COR-L47 (cell line): ENCODE data around the gene P3R3URF.

Experiments
- DNase-seq: peaks from one replicate; lab custom pipeline; 2025; lab: John Stamatoyannopoulos, UW

P3R3URF gene

DNA sequence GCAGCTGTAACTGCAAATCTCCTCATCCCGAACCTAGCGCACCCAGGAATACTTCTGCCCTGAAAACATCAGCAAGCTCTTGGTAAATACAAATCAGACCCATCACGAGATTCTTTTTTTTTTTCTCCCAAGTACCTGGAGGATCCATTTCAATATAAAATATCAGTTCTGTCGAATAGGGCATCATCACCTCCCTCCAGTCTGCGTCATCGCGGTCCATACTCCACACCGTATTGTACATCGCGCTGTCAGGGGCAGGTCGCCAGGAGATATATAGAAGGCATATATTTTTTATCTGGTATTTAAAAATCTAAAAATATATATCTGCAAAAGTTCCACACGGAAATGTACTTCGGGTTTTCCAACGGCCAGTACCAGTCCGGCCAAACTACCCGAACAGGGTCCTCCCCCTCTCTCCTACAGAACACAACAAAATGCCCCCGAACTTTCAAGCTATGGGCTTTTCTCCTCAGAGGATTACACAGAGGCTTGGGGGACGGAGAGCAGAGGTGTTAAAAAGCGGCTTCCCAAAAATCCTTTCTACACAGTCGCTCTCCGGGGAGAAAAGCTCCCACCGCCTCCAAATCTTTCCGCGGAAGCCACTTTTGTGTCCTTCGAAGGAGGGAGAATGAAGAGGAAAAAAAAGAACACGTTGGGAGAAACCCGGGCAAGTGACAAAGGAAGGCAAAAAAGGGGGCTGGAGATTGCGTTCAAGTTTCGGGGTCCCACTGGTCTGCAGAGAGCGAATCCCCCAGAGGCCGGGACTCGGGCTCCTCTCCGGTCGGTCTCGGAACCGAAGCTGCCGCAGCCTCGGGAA is 44.4 kb downstream of the P3R3URF start:
- no peak for DNase-seq

GRCh38 chr1:46131093-46131492 is 45.2 kb downstream of the P3R3URF start:
- DNase-seq = no peak

DNA sequence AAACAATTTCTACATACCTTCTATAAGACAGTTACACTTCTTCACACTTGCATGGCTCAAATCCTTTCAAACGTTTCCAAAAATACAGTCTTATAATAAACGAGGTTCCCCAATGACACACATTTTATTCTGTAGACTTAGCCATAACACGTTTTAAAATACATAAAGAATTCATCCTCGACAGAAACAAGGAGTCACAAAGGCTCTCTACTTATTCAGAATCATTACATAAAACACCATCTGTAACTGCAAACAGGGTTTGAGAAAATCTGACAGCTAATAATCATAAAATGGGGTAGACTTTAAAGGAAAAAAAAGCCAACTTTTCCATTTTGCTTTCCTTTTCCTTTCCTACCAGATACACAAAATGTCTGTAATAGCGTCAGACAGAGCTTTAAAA is 45.7 kb downstream of the P3R3URF start:
- DNase-seq = no peak

DNA sequence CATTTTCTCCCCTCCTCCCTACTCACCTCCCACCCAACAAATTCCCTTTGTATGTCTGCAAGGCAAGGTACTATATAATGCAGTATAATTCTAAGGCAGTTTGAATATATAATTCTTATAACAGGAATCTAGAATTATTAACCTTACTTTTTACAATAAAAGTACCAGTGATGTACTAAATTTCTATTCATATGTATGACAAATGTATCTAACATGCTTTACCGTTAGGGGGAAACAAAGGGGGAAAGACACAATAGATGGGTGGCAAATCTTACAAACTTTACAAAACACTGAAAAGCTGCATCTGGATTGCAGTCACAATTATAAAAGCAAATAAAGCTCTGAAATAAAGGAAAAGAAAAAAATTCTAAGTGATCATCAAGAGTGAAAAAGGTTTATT is 46.2 kb downstream of the P3R3URF start:
- DNase-seq = no peak

DNA sequence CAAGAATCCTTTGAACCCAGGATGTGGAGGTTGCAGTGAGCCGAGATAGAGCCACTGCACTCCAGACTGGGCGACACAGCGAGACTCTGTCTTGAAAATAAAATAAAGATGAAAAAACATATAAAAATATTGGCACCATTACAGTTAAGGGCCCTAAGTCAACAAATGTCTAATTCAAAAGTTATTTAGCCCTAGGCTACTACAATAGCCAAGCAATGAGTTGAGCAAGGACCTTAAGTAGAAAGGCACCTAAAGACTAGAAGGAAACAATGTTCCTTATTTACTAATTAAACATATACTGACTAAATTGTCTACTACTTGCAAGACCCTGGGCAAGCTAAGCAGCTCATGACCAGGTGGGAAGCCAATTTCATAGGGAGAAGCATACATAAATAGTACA is 47.9 kb downstream of the P3R3URF start:
- DNase-seq = no peak
